Endodermal cell (in vitro differentiated cells): ENCODE measurements around the gene KRTAP1-1. TPM values are rescaled to one million over a fixed set of nuclear protein-coding genes. Genes with fewer than 3 reads are reported as not detected.
"Not testable (repeated sequence)": the region's sequence is repeated elsewhere in the genome, so short reads cannot be mapped to it uniquely, and the experiment has no call there.

Source experiments
- DNase-seq: peaks from one replicate; pipeline ENCODE4 v3.0.0-alpha.2; 2017
- H3K27ac ChIP-seq: 2 replicates; pipeline ENCODE4 v1.5.1; 2013; ENCODE audit warnings: mild to moderate bottlenecking, low read depth, low read length, moderate library complexity
- H3K27me3 ChIP-seq: 2 replicates; pipeline ENCODE4 v1.6.1; 2013; ENCODE audit warnings: mild to moderate bottlenecking, low read length, moderate library complexity; ENCODE audit not compliant: insufficient read depth, control insufficient read depth, poor library complexity, severe bottlenecking
- H3K36me3 ChIP-seq: 2 replicates; pipeline ENCODE4 v1.7.0; 2013; ENCODE audit warnings: mild to moderate bottlenecking, low read length, moderate library complexity; ENCODE audit not compliant: control insufficient read depth, insufficient read depth
- H3K4me1 ChIP-seq: one replicate; pipeline ENCODE4 v1.7.0; 2013; ENCODE audit warnings: low read length; ENCODE audit not compliant: control insufficient read depth, insufficient read depth
- H3K4me3 ChIP-seq: 2 replicates; pipeline ENCODE4 v1.5.1; 2013; ENCODE audit warnings: mild to moderate bottlenecking, low read length, moderate library complexity
- H3K9ac ChIP-seq: 2 replicates; pipeline ENCODE4 v1.6.1; 2013; ENCODE audit warnings: mild to moderate bottlenecking, low read length, moderate library complexity; ENCODE audit not compliant: poor library complexity, severe bottlenecking; ENCODE audit errors: extremely low read depth
- H3K9me3 ChIP-seq: 2 replicates; pipeline ENCODE4 v1.6.1; 2013; ENCODE audit warnings: mild to moderate bottlenecking, low read length, moderate library complexity; ENCODE audit not compliant: control insufficient read depth
- H3K27ac Mint-ChIP-seq: 2 replicates; pipeline ENCODE4 v1.8.0; 2020; ENCODE audit warnings: mixed read lengths
- H3K27me3 Mint-ChIP-seq: 2 replicates; pipeline ENCODE4 v1.8.0; 2021; ENCODE audit warnings: mild to moderate bottlenecking, mixed read lengths; ENCODE audit not compliant: insufficient read depth
- H3K36me3 Mint-ChIP-seq: 2 replicates; pipeline ENCODE4 v1.8.0; 2020; ENCODE audit warnings: low read depth, mixed read lengths
- H3K4me1 Mint-ChIP-seq: 2 replicates; pipeline ENCODE4 v1.8.0; 2020; ENCODE audit warnings: mixed read lengths
- H3K4me3 Mint-ChIP-seq: 2 replicates; pipeline ENCODE4 v1.8.0; 2020; ENCODE audit warnings: mild to moderate bottlenecking, moderate library complexity, mixed read lengths
- H3K9me3 Mint-ChIP-seq: 2 replicates; pipeline ENCODE4 v1.8.0; 2020; ENCODE audit warnings: mild to moderate bottlenecking, mixed read lengths
- CTCF ChIP-seq: fragments of 200-600 bp; sonication (generic); conservative IDR thresholded peaks from 2 replicates; pipeline ENCODE4 v1.5.0; 2021; ENCODE audit warnings: antibody characterized with exemption, mild to moderate bottlenecking
- WGBS, 2 experiments: methylation state at CpG; one replicate each; pipeline versions ENCODE4 v1.1.5 to v1.1.7; 2013; ENCODE audit warnings: missing lambda C conversion rate in 2 of 2, mixed read lengths in 1 of 2; ENCODE audit not compliant: insufficient coverage in 1 of 2, insufficient read length in 1 of 2; 5-methylcytosine and 5-hydroxymethylcytosine counted together
- total RNA-seq, 2 donors: library from RNA; stranded (reverse); fragmentation: NEBNext Ultra II Directional in 1 of 2; extraction: Animal tissue kit (Norgen Biotek cat#: 25700) in 1 of 2; gene quantifications; 2 replicates in 1 of 2; 3 replicates in 1 of 2; pipeline ENCODE4 v1.2.1, GENCODE V29; 2021

KRTAP1-1 gene
- total RNA-seq, 2 donors from 2014 or later = not detected

DNA sequence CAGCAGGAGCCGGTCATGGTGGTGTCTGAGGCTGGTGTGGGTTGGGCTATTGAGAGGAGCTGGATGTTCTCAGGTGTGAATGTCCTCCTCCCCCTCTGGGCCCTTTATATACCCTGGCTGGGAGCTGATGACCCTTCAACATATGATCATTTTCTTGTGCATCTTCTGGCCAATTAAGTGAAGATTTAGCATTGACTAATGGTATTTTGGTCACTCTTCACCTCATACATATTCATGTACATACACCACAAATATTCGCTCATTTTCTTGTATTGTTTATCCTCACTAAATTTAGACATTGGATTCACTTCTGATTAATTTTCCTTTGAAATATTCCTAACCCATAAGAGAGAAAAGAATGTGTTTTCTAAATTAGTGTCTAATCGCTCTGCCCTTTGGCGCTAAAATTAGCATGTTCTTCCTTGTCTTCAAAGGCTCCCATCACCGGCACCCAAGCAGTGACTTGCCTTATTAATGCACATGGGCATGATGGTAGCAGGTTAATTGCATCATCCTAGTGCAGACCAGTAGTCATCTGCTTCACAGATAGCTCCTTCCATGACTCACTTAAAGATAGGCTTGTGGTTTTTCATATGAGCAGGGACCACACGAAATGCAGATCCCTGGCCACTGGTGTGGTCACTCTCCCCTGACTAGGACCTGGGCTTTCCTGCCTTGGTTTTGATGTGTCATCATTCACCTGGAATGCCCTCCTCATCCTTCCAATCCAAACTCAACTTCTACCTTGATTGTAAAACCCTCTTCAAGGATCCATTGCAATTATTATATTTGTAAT, 24.8 kb upstream of the KRTAP1-1 start, which contains the start of gene KRTAP2-4:
Gene KRTAP2-4, minus strand, starts transcription at position 51 of the 796 bp plus-strand sequence. Its CDS starts 34 bp downstream, at position 17.
- no peaks in the 10 kb centered on the region for H3K9me3 Mint-ChIP-seq
- Histone ChIP-seq H3K9ac (no peak within 1 kb of the TSS), H3K9me3 (no peaks in the 10 kb centered on the region), H3K27ac (no peak within 1 kb of the TSS), H3K4me1 (no peaks in the 10 kb centered on the region), H3K36me3 (no peaks in the 10 kb centered on the region), H3K27me3 (no peaks in the 10 kb centered on the region), H3K4me3 (no peak within 1 kb of the TSS)
- DNase-seq = no peak
- no peaks in the 10 kb centered on the region for H3K36me3 Mint-ChIP-seq
- no peaks in the 10 kb centered on the region for H3K4me1 Mint-ChIP-seq
- 91 to 96% methylated on average over 5 of the region's 6 CpGs for WGBS, 2 experiments
- no peak within 1 kb of the TSS for H3K4me3 Mint-ChIP-seq
- no peaks in the 10 kb centered on the region for H3K27me3 Mint-ChIP-seq
- no peak for TF ChIP-seq CTCF
- no peak within 1 kb of the TSS for H3K27ac Mint-ChIP-seq

GRCh38 chr17:41065016-41065689, 23.9 kb upstream of the KRTAP1-1 start:
- DNase-seq = not testable (repeated sequence)

DNA sequence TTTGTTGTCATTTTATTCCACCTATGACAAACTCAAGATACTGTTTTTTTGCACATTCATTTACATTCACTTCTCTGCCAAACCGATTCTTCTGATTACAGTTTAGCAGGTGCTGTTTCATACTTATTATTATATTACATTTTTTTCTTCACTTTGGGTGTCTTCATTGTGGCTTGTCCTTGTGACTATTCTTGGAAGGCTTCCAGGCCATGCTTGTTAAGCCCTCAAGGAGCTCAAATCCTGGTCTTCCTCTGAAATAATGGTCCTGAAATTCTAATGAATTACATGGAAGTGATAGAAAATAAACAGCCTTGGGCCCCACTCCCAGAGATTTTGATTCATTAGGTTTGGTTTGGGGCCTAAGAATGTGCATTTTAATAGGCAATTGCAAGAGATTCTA, 23.1 kb upstream of the KRTAP1-1 start:
- H3K9ac ChIP-seq = no peak overlapping the region
- H3K36me3 Mint-ChIP-seq = no peaks in the 10 kb centered on the region
- 100% methylated on average over 1 of the region's 1 CpG; no CpG with 5 or more reads in 1 of the 2 experiments for WGBS, 2 experiments

More at GRCh38 chr17:41065016-41065689, 23.9 kb upstream of the KRTAP1-1 start:
- H3K9me3 Mint-ChIP-seq, H3K27ac Mint-ChIP-seq, H3K36me3 ChIP-seq, H3K27me3 ChIP-seq, H3K27ac ChIP-seq, H3K27me3 Mint-ChIP-seq, H3K4me1 ChIP-seq, H3K4me3 Mint-ChIP-seq, H3K4me1 Mint-ChIP-seq, H3K9ac ChIP-seq, H3K9me3 ChIP-seq, H3K36me3 Mint-ChIP-seq, H3K4me3 ChIP-seq: not testable (repeated sequence)
- WGBS, 2 experiments = 88 to 96% methylated on average over 3 to 4 of the region's 16 CpGs

More for the DNA sequence above, 23.1 kb upstream of the KRTAP1-1 start:
- no peak overlapping the region for H3K27ac ChIP-seq
- no peak for TF ChIP-seq CTCF
- no peak overlapping the region for H3K4me3 ChIP-seq
- H3K4me3 Mint-ChIP-seq = no peak overlapping the region
- H3K27me3 ChIP-seq = no peaks in the 10 kb centered on the region
- no peaks in the 10 kb centered on the region for H3K36me3 ChIP-seq
- H3K27me3 Mint-ChIP-seq = no peaks in the 10 kb centered on the region
- H3K4me1 ChIP-seq = no peaks in the 10 kb centered on the region
- no peak for DNase-seq
- no peak overlapping the region for H3K27ac Mint-ChIP-seq
- peaks cover 2% of the 10 kb centered on the region for H3K4me1 Mint-ChIP-seq
- H3K9me3 ChIP-seq = no peaks in the 10 kb centered on the region
- no peaks in the 10 kb centered on the region for H3K9me3 Mint-ChIP-seq
